ENCODE data around the gene AGXT. TPM values are rescaled to one million over a fixed set of nuclear protein-coding genes. Genes with fewer than 3 reads are reported as not detected.

AGXT gene
- polyA plus RNA-seq (2013), result not detected

DNA sequence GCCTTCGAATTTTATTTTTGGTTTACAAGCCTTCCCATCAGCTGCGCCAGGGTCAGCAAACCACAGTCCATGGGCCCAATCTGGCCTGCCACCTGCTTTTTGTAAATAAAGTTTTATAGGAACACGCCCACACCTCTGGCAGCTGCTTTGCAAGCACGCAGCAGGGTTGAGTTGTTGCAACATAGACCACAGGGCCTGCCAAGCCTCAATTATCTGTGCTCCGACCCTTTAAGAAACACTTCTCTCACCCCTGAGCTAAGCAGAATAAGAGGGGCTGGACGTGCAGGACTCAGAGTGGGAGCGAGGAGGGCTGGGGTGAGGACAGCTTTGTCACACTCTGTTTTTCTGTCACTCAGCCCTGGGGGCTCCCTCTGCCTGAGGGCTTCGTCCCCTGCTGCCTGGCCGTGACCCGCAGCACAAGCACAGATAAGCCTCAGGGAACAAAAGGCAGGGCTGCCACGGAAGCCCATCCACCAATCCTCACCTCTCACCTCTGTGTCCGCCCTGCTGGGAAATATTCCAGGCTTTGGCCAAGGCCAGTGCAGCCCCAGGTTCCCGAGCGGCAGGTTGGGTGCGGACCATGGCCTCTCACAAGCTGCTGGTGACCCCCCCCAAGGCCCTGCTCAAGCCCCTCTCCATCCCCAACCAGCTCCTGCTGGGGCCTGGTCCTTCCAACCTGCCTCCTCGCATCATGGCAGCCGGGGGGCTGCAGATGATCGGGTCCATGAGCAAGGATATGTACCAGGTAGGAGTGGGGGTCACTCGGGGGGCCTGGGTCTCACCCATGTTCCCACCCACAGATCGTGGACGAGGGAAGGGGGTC, at the start of gene AGXT:
Gene AGXT, plus strand, starts transcription at position 539 of the 823 bp plus-strand sequence. Its CDS starts 42 bp downstream, at position 581.
- Histone ChIP-seq H3K27ac (ENCODE audit: insufficient read depth in 1 of 2, low read depth in 1 of 2, low read length in 2 of 2, poor library complexity in 1 of 2, severe bottlenecking in 2 of 2) (no peak within 1 kb of the TSS), H3K36me3 (ENCODE audit: control insufficient read depth in 4 of 4, insufficient read depth in 4 of 4, low read length in 3 of 4) (no peaks in the 10 kb centered on the region), H3K4me1 (ENCODE audit: control extremely low read depth in 1 of 4, control insufficient read depth in 4 of 4, insufficient read depth in 4 of 4, low read length in 3 of 4) (no peaks in the 10 kb centered on the region), H3K4me3 (ENCODE audit: control insufficient read depth in 1 of 7, extremely low read depth in 1 of 7, insufficient read depth in 4 of 7, low read depth in 2 of 7, low read length in 6 of 7) (no peak within 1 kb of the TSS), H3K9me3 (ENCODE audit: control extremely low read depth in 1 of 5, control insufficient read depth in 4 of 5, insufficient read depth in 2 of 5, low read depth in 1 of 5, low read length in 4 of 5) (no peaks in the 10 kb centered on the region), H3K27me3 (replicated peaks in 2 of 5; ENCODE audit: control insufficient read depth in 4 of 5, insufficient read depth in 5 of 5, low read length in 4 of 5) (peaks cover 0 to 4% (median 0%) of the 10 kb centered on the region in 5 experiments)
- POLR2A ChIA-PET, result interaction anchor here (0.6 kb wide), 1 partner anchor 441 kb away, joined by 3 read pairs; no protein-coding TSS in a partner anchor
- CTCF ChIA-PET, result no interaction called here
- DNase-seq, result no peak
- WGBS (ENCODE audit: insufficient coverage), result 92% methylated on average over 9 of the region's 21 CpGs

DNA sequence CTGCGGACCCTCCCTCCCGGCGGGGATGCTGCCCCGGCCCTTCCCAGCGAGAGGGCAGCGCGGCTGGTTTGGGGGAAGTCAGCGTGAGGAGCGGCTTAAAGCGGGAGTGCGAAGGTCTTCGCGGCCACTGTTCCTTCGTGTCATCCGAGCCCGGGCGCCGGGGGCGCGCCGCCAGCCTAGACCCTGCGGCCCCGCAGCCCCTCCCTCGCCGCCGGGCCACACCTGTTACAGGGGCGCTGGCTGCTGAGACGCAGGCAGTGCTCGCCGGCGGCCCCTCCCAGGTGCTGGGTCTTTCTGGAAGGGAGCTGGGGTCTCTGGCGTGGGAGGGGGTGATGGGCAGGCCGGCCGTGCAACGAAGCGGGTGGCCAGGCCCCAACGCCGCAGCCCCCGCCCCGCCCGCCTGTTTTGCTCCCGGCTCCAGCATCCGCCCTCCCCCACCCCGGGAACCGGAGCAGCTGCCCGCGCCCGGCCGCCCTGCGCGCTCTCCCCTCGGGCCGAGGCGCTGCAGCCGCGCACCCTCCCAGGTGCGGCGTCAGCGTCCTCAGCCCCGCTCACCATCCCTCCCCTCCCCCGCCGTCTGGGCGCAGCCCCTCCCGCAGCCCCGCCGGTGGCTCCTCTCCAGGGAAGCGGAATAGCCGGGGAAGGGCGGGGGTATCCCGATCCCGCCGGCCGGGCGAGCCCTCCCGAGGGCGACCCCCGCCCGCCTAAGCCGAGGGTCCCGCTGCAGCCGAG, 49.3 kb upstream of the AGXT start:
- ChIA-PET CTCF (no interaction called here), POLR2A (no interaction called here)
- Histone ChIP-seq H3K4me3 (ENCODE audit: control insufficient read depth in 1 of 7, extremely low read depth in 1 of 7, insufficient read depth in 4 of 7, low read depth in 2 of 7, low read length in 6 of 7) (peak overlapping the region in 5 of 7 experiments; percentile 15 to 52 (median 28)), H3K9me3 (ENCODE audit: control extremely low read depth in 1 of 5, control insufficient read depth in 4 of 5, insufficient read depth in 2 of 5, low read depth in 1 of 5, low read length in 4 of 5) (peaks cover 0 to 19% (median 12%) of the 10 kb centered on the region in 5 experiments), H3K27ac (ENCODE audit: insufficient read depth in 1 of 2, low read depth in 1 of 2, low read length in 2 of 2, poor library complexity in 1 of 2, severe bottlenecking in 2 of 2) (no peak overlapping the region), H3K4me1 (ENCODE audit: control extremely low read depth in 1 of 4, control insufficient read depth in 4 of 4, insufficient read depth in 4 of 4, low read length in 3 of 4) (peaks cover 0 to 27% (median 13%) of the 10 kb centered on the region in 4 experiments), H3K36me3 (ENCODE audit: control insufficient read depth in 4 of 4, insufficient read depth in 4 of 4, low read length in 3 of 4) (no peaks in the 10 kb centered on the region), H3K27me3 (replicated peaks in 2 of 5; ENCODE audit: control insufficient read depth in 4 of 5, insufficient read depth in 5 of 5, low read length in 4 of 5) (peaks cover 16 to 98% (median 21%) of the 10 kb centered on the region in 5 experiments)
- DNase-seq, result peak in 2 of 3 donors; percentile 30 to 31
- WGBS (ENCODE audit: insufficient coverage), result under 1% methylated on average over 48 of the region's 81 CpGs

DNA sequence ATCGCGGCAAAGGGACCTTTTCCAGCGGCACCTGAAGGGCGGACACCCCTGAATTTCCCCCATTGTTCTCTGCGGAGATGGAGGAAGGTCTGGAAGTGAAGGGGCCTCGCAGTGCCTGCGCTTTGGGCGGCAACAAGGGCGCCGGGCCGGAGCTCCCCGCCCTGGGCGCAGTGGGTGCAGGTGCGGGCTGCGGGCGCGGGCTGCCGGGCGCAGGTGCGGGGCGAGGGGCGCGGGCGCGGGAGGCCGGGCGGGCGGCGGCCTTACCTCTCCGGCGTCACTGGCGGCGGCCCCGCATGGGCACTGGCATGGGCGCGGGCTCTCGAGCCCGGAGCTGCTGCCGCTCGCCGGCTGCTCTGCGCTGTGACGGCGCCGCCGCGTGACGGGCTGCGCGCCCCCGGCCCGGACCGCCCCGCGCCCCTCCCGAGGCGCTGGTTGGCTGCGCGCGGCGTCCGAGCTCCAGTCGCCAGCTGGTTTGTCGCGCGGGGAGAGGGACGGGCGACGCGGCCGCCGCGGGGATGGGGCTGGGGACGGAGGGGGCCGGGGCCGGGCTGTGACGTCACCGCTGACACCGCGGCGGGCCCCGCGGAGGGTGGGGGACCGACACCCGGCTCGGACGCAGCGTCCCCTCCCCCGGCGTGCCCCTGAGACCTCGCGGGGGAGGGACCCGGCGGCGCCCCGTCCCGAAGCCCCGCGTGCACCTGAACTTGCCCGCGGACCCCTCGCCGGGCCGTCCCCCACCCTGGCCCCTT, 48.6 kb upstream of the AGXT start, which contains the start of gene KIF1A:
Gene KIF1A, minus strand, starts transcription at position 362 of the 749 bp plus-strand sequence. CDS start 22,467 bp downstream, outside the sequence.
- no peaks in the 10 kb centered on the region for H3K36me3 ChIP-seq (ENCODE audit: control insufficient read depth in 4 of 4, insufficient read depth in 4 of 4, low read length in 3 of 4)
- H3K4me1 ChIP-seq (ENCODE audit: control extremely low read depth in 1 of 4, control insufficient read depth in 4 of 4, insufficient read depth in 4 of 4, low read length in 3 of 4), result peaks cover 0 to 27% (median 13%) of the 10 kb centered on the region in 4 experiments
- peak in 2 of 3 donors; percentile 37 to 50 for DNase-seq
- peaks cover 0 to 12% (median 9%) of the 10 kb centered on the region in 5 experiments for H3K9me3 ChIP-seq (ENCODE audit: control extremely low read depth in 1 of 5, control insufficient read depth in 4 of 5, insufficient read depth in 2 of 5, low read depth in 1 of 5, low read length in 4 of 5)
- peaks cover 20 to 97% (median 22%) of the 10 kb centered on the region in 5 experiments for H3K27me3 ChIP-seq (replicated peaks in 2 of 5; ENCODE audit: control insufficient read depth in 4 of 5, insufficient read depth in 5 of 5, low read length in 4 of 5)
- peak within 1 kb of the TSS in 5 of 7 experiments; percentile 15 to 52 (median 36) for H3K4me3 ChIP-seq (ENCODE audit: control insufficient read depth in 1 of 7, extremely low read depth in 1 of 7, insufficient read depth in 4 of 7, low read depth in 2 of 7, low read length in 6 of 7)
- ChIA-PET POLR2A (no interaction called here), CTCF (no interaction called here)
- WGBS (ENCODE audit: insufficient coverage), result 1% methylated on average over 81 of the region's 104 CpGs
- H3K27ac ChIP-seq (ENCODE audit: insufficient read depth in 1 of 2, low read depth in 1 of 2, low read length in 2 of 2, poor library complexity in 1 of 2, severe bottlenecking in 2 of 2), result no peak within 1 kb of the TSS

DNA sequence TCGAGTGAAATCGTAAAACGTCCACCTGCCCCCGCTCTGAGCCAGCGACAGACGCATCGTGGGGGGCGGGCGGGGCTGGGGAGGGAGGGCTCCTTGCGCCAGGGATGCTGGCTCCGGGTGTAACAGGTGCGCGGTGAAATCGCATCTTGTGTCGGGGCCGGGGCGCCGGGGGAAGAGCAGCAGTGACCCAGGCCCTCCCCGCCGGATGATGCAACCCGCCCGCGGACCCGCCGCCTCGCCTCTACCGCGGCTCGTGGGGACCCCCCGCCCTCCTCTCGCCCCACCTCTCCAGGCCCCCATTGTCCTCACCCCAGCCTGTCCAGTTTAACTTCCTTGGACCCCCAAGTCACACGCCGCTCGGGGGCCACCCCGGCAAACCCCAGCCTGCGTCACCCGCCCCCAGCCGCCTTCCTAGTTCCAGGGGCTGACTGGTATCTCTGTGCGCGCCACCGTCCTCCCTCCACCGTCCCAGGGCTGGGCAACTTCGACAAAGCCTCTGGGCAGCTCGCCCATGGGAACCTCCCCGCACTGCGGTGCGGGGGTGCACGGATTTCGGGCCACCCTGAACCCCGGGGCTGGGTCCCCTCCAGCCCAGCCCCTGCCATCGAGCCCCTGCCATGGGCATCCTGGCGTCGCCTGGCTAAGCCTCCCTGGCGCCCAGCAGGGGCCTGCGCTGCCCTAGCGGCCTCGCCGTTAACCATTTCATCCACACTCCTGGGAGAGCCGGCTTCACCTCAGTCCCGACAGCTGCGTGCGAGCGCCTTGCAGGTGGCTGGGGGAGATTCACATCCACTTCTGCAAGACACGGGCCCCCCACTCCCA, 47.8 kb upstream of the AGXT start:
- WGBS (ENCODE audit: insufficient coverage), result under 1% methylated on average over 55 of the region's 64 CpGs
- Histone ChIP-seq H3K4me1 (ENCODE audit: control extremely low read depth in 1 of 4, control insufficient read depth in 4 of 4, insufficient read depth in 4 of 4, low read length in 3 of 4) (peaks cover 0 to 27% (median 13%) of the 10 kb centered on the region in 4 experiments), H3K36me3 (ENCODE audit: control insufficient read depth in 4 of 4, insufficient read depth in 4 of 4, low read length in 3 of 4) (no peaks in the 10 kb centered on the region), H3K9me3 (ENCODE audit: control extremely low read depth in 1 of 5, control insufficient read depth in 4 of 5, insufficient read depth in 2 of 5, low read depth in 1 of 5, low read length in 4 of 5) (peaks cover 0 to 12% (median 9%) of the 10 kb centered on the region in 5 experiments), H3K27me3 (replicated peaks in 2 of 5; ENCODE audit: control insufficient read depth in 4 of 5, insufficient read depth in 5 of 5, low read length in 4 of 5) (peaks cover 20 to 97% (median 25%) of the 10 kb centered on the region in 5 experiments), H3K27ac (ENCODE audit: insufficient read depth in 1 of 2, low read depth in 1 of 2, low read length in 2 of 2, poor library complexity in 1 of 2, severe bottlenecking in 2 of 2) (no peak overlapping the region), H3K4me3 (ENCODE audit: control insufficient read depth in 1 of 7, extremely low read depth in 1 of 7, insufficient read depth in 4 of 7, low read depth in 2 of 7, low read length in 6 of 7) (peak overlapping the region in 1 of 7 experiments; percentile 36)
- ChIA-PET CTCF (interaction anchor here (1.2 kb wide), 1 partner anchor 19 kb away, joined by 5 read pairs; no protein-coding TSS in a partner anchor), POLR2A (no interaction called here)
- DNase-seq, result peak in 2 of 3 donors; percentile 36 to 47

DNA sequence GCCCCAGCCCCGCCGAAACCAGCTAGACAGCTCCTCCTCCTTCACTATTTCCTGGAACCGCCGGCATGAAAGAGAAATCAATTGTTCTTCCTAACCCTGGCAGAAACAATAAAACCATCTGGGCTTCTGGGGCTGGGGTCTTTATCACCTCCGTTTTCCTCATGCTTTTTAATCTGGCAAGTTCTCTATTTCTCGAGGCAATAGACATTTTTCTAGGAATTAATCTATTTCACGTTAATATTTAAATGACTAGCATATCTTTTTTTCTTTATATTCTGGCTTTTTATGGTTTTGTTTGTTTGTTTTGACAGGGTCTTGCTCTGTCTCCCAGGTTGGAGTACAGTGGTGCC, 47.2 kb upstream of the AGXT start:
- 0% methylated on average over 4 of the region's 7 CpGs for whole genome bisulfite sequencing (ENCODE audit: insufficient coverage)

DNA sequence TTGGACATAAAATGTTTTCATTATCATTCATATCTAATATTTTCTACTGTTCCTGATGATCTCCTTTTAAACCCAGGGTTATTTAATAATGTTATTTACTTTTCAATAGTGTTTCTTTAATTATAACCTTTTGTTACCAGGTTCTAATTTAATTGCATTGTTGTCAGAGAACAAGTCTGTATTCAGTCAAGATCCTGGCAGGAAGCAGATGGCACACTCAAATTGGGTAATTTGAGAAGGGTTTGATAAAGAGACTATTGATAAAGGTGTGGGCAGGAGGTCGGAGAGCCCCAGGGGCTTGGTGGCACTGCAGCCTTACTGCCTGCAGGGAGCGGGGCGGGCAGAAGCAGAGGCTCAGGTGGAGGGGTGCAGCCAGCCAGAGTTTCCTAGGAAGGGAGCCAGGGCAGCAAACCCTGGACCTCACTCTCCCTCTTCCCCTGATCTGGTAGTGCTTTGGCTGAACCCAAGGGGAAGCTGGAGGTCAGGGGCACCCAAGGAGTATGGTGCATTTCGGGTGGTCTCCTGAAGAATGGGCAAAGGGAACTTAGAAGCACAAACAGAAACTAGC, 46.3 kb upstream of the AGXT start:
- 86% methylated on average over 4 of the region's 4 CpGs for WGBS (ENCODE audit: insufficient coverage)
- Histone ChIP-seq H3K4me3 (ENCODE audit: control insufficient read depth in 1 of 7, extremely low read depth in 1 of 7, insufficient read depth in 4 of 7, low read depth in 2 of 7, low read length in 6 of 7) (no peak overlapping the region), H3K27ac (ENCODE audit: insufficient read depth in 1 of 2, low read depth in 1 of 2, low read length in 2 of 2, poor library complexity in 1 of 2, severe bottlenecking in 2 of 2) (no peak overlapping the region), H3K36me3 (ENCODE audit: control insufficient read depth in 4 of 4, insufficient read depth in 4 of 4, low read length in 3 of 4) (no peaks in the 10 kb centered on the region), H3K27me3 (replicated peaks in 2 of 5; ENCODE audit: control insufficient read depth in 4 of 5, insufficient read depth in 5 of 5, low read length in 4 of 5) (peaks cover 20 to 96% (median 28%) of the 10 kb centered on the region in 5 experiments), H3K9me3 (ENCODE audit: control extremely low read depth in 1 of 5, control insufficient read depth in 4 of 5, insufficient read depth in 2 of 5, low read depth in 1 of 5, low read length in 4 of 5) (peaks cover 0 to 22% (median 17%) of the 10 kb centered on the region in 5 experiments), H3K4me1 (ENCODE audit: control extremely low read depth in 1 of 4, control insufficient read depth in 4 of 4, insufficient read depth in 4 of 4, low read length in 3 of 4) (peaks cover 0 to 27% (median 13%) of the 10 kb centered on the region in 4 experiments)
- DNase-seq, result no peak
- ChIA-PET CTCF (no interaction called here), POLR2A (interaction anchor here (0.6 kb wide), 1 partner anchor 19 kb away, joined by 4 read pairs; no protein-coding TSS in a partner anchor)

More for the DNA sequence above, 47.2 kb upstream of the AGXT start:
- Histone ChIP-seq H3K36me3 (ENCODE audit: control insufficient read depth in 4 of 4, insufficient read depth in 4 of 4, low read length in 3 of 4) (no peaks in the 10 kb centered on the region), H3K9me3 (ENCODE audit: control extremely low read depth in 1 of 5, control insufficient read depth in 4 of 5, insufficient read depth in 2 of 5, low read depth in 1 of 5, low read length in 4 of 5) (peaks cover 0 to 14% (median 12%) of the 10 kb centered on the region in 5 experiments), H3K4me1 (ENCODE audit: control extremely low read depth in 1 of 4, control insufficient read depth in 4 of 4, insufficient read depth in 4 of 4, low read length in 3 of 4) (peaks cover 0 to 27% (median 13%) of the 10 kb centered on the region in 4 experiments), H3K4me3 (ENCODE audit: control insufficient read depth in 1 of 7, extremely low read depth in 1 of 7, insufficient read depth in 4 of 7, low read depth in 2 of 7, low read length in 6 of 7) (no peak overlapping the region), H3K27ac (ENCODE audit: insufficient read depth in 1 of 2, low read depth in 1 of 2, low read length in 2 of 2, poor library complexity in 1 of 2, severe bottlenecking in 2 of 2) (no peak overlapping the region), H3K27me3 (replicated peaks in 2 of 5; ENCODE audit: control insufficient read depth in 4 of 5, insufficient read depth in 5 of 5, low read length in 4 of 5) (peaks cover 20 to 96% (median 28%) of the 10 kb centered on the region in 5 experiments)
- ChIA-PET POLR2A (no interaction called here), CTCF (interaction anchor here (1.2 kb wide), 1 partner anchor 19 kb away, joined by 5 read pairs; no protein-coding TSS in a partner anchor)
- no peak for DNase-seq
